ENCODE results near the gene LRMDA. TPM values are rescaled to one million over a fixed set of nuclear protein-coding genes. Genes with fewer than 3 reads are reported as not detected.

The LRMDA gene
- total and polyA plus RNA-seq, 2 donors from 2014 or later: 23.2 to 48.6 TPM

GRCh38 chr10:75624638-75625037 lies 193.2 kb downstream of the LRMDA start:
- FAIRE-seq (no peak), DNase-seq (peak in 2 of 5 donors; percentile 49 to 64)
- TF ChIP-seq CTCF (IDR thresholded peaks at IDR 0.05; ENCODE audit: borderline replicate concordance, extremely low read depth, insufficient read depth): no peak
- H3K27me3 ChIP-seq (ENCODE audit: control insufficient read depth, insufficient read depth, low read length): no peaks in the 10 kb centered on the region
- no peak overlapping the region for H3K4me3 ChIP-seq (ENCODE audit: low read length in 3 of 3)
- no peaks in the 10 kb centered on the region for H3K4me1 ChIP-seq (ENCODE audit: control insufficient read depth in 2 of 3, insufficient read depth in 2 of 3, low read depth in 1 of 3, low read length in 3 of 3)
- no peak overlapping the region for H3K27ac ChIP-seq (ENCODE audit: low read depth in 2 of 2, low read length in 2 of 2)
- H3K9ac ChIP-seq (ENCODE audit: low read length in 3 of 3): no peak overlapping the region
- H3K9me3 ChIP-seq (ENCODE audit: control insufficient read depth in 2 of 3, insufficient read depth in 1 of 3, low read length in 3 of 3): no peaks in the 10 kb centered on the region
- no peaks in the 10 kb centered on the region for H3K36me3 ChIP-seq (ENCODE audit: control insufficient read depth in 2 of 3, insufficient read depth in 3 of 3, low read length in 3 of 3)
- intact Hi-C loops (cut with DNase I): no loop called here

GRCh38 chr10:75630746-75631145 lies 199.3 kb downstream of the LRMDA start:
- TF ChIP-seq CTCF (IDR thresholded peaks at IDR 0.05; ENCODE audit: borderline replicate concordance, extremely low read depth, insufficient read depth): no peak
- Histone ChIP-seq H3K4me1 (ENCODE audit: control insufficient read depth in 2 of 3, insufficient read depth in 2 of 3, low read depth in 1 of 3, low read length in 3 of 3) (peaks cover 0 to 3% (median 0%) of the 10 kb centered on the region in 3 donors), H3K9me3 (ENCODE audit: control insufficient read depth in 2 of 3, insufficient read depth in 1 of 3, low read length in 3 of 3) (no peaks in the 10 kb centered on the region), H3K27ac (ENCODE audit: low read depth in 2 of 2, low read length in 2 of 2) (no peak overlapping the region), H3K9ac (ENCODE audit: low read length in 3 of 3) (no peak overlapping the region), H3K4me3 (ENCODE audit: low read length in 3 of 3) (no peak overlapping the region), H3K27me3 (ENCODE audit: control insufficient read depth, insufficient read depth, low read length) (no peaks in the 10 kb centered on the region), H3K36me3 (ENCODE audit: control insufficient read depth in 2 of 3, insufficient read depth in 3 of 3, low read length in 3 of 3) (no peaks in the 10 kb centered on the region)
- intact Hi-C loops (cut with DNase I): no loop called here
- DNase-seq (no peak), FAIRE-seq (no peak)

GRCh38 chr10:75632805-75633462 lies 201.5 kb downstream of the LRMDA start:
- Histone ChIP-seq H3K4me1 (ENCODE audit: control insufficient read depth in 2 of 3, insufficient read depth in 2 of 3, low read depth in 1 of 3, low read length in 3 of 3) (peaks cover 0 to 3% (median 0%) of the 10 kb centered on the region in 3 donors), H3K9ac (ENCODE audit: low read length in 3 of 3) (no peak overlapping the region), H3K27me3 (ENCODE audit: control insufficient read depth, insufficient read depth, low read length) (no peaks in the 10 kb centered on the region), H3K36me3 (ENCODE audit: control insufficient read depth in 2 of 3, insufficient read depth in 3 of 3, low read length in 3 of 3) (no peaks in the 10 kb centered on the region), H3K4me3 (ENCODE audit: low read length in 3 of 3) (no peak overlapping the region), H3K9me3 (ENCODE audit: control insufficient read depth in 2 of 3, insufficient read depth in 1 of 3, low read length in 3 of 3) (no peaks in the 10 kb centered on the region), H3K27ac (ENCODE audit: low read depth in 2 of 2, low read length in 2 of 2) (no peak overlapping the region)
- no peak for TF ChIP-seq CTCF (IDR thresholded peaks at IDR 0.05; ENCODE audit: borderline replicate concordance, extremely low read depth, insufficient read depth)
- FAIRE-seq: no peak
- intact Hi-C loops (cut with DNase I): no loop called here
- no peak for DNase-seq

GRCh38 chr10:75633568-75633967 lies 202.1 kb downstream of the LRMDA start:
- no peak overlapping the region for H3K9ac ChIP-seq (ENCODE audit: low read length in 3 of 3)
- H3K9me3 ChIP-seq (ENCODE audit: control insufficient read depth in 2 of 3, insufficient read depth in 1 of 3, low read length in 3 of 3): no peaks in the 10 kb centered on the region
- peaks cover 0 to 3% (median 0%) of the 10 kb centered on the region in 3 donors for H3K4me1 ChIP-seq (ENCODE audit: control insufficient read depth in 2 of 3, insufficient read depth in 2 of 3, low read depth in 1 of 3, low read length in 3 of 3)
- no peak for TF ChIP-seq CTCF (IDR thresholded peaks at IDR 0.05; ENCODE audit: borderline replicate concordance, extremely low read depth, insufficient read depth)
- no peak overlapping the region for H3K4me3 ChIP-seq (ENCODE audit: low read length in 3 of 3)
- no peaks in the 10 kb centered on the region for H3K36me3 ChIP-seq (ENCODE audit: control insufficient read depth in 2 of 3, insufficient read depth in 3 of 3, low read length in 3 of 3)
- intact Hi-C loops (cut with DNase I): no loop called here
- no peak overlapping the region for H3K27ac ChIP-seq (ENCODE audit: low read depth in 2 of 2, low read length in 2 of 2)
- DNase-seq (no peak), FAIRE-seq (no peak)
- no peaks in the 10 kb centered on the region for H3K27me3 ChIP-seq (ENCODE audit: control insufficient read depth, insufficient read depth, low read length)
